Measurements from ENCODE around the gene SUSD4. TPM values are rescaled to one million over a fixed set of nuclear protein-coding genes. Genes with fewer than 3 reads are reported as not detected.

Gene SUSD4
- total RNA-seq, 1 donor from 2014 or later = 18.5 TPM

DNA sequence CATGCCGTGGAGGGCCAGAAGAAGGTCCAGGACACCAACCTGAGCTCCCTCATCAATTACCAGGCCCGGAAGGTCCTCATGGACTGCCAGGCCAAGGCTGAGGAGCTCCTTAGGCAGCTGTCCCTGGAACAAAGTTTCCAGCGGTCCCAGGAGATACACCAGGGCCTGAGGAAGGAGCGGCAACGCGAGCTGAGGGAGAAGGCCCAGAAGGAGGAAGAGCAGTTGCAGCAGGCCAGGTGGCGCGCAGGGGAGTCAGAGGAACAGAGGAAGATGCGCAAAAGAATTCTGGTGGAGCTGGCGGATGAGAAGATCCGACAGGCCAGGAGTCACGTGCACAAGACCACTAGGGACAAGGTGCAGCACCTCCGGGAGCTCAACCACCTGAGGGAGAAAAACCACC is 30.7 kb upstream of the SUSD4 start:
- Mint-ChIP-seq H3K27me3 (ENCODE audit: unreplicated experiment) (peaks cover 4% of the 10 kb centered on the region), H3K9me3 (ENCODE audit: unreplicated experiment) (no peaks in the 10 kb centered on the region), H3K27ac (ENCODE audit: unreplicated experiment) (no peak overlapping the region), H3K4me3 (ENCODE audit: unreplicated experiment) (no peak overlapping the region), H3K4me1 (ENCODE audit: unreplicated experiment) (peaks cover 5% of the 10 kb centered on the region), H3K36me3 (ENCODE audit: low read depth, unreplicated experiment) (no peaks in the 10 kb centered on the region)
- no peak for DNase-seq (ENCODE audit: low spot score)
- TF ChIP-seq, protein P1, sequence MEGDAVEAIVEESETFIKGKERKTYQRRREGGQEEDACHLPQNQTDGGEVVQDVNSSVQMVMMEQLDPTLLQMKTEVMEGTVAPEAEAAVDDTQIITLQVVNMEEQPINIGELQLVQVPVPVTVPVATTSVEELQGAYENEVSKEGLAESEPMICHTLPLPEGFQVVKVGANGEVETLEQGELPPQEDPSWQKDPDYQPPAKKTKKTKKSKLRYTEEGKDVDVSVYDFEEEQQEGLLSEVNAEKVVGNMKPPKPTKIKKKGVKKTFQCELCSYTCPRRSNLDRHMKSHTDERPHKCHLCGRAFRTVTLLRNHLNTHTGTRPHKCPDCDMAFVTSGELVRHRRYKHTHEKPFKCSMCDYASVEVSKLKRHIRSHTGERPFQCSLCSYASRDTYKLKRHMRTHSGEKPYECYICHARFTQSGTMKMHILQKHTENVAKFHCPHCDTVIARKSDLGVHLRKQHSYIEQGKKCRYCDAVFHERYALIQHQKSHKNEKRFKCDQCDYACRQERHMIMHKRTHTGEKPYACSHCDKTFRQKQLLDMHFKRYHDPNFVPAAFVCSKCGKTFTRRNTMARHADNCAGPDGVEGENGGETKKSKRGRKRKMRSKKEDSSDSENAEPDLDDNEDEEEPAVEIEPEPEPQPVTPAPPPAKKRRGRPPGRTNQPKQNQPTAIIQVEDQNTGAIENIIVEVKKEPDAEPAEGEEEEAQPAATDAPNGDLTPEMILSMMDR (IDR thresholded peaks at IDR 0.05; ENCODE audit: unreplicated experiment) = no peak

GRCh38 chr1:223394242-223394641 is 30.3 kb upstream of the SUSD4 start:
- H3K4me3 Mint-ChIP-seq (ENCODE audit: unreplicated experiment) = no peak overlapping the region
- H3K4me1 Mint-ChIP-seq (ENCODE audit: unreplicated experiment) = peaks cover 5% of the 10 kb centered on the region
- TF ChIP-seq, protein P1 (IDR thresholded peaks at IDR 0.05; ENCODE audit: unreplicated experiment) = no peak
- peaks cover 4% of the 10 kb centered on the region for H3K27me3 Mint-ChIP-seq (ENCODE audit: unreplicated experiment)
- no peak overlapping the region for H3K27ac Mint-ChIP-seq (ENCODE audit: unreplicated experiment)
- no peaks in the 10 kb centered on the region for H3K36me3 Mint-ChIP-seq (ENCODE audit: low read depth, unreplicated experiment)
- no peak for DNase-seq (ENCODE audit: low spot score)
- no peaks in the 10 kb centered on the region for H3K9me3 Mint-ChIP-seq (ENCODE audit: unreplicated experiment)

GRCh38 chr1:223393275-223394214 is 29.6 kb upstream of the SUSD4 start, which contains the start of gene CCDC185:
TSS of gene CCDC185 (plus strand) at chr1:223393415. CDS start at chr1:223393476, 61 bp downstream.
- no peaks in the 10 kb centered on the region for H3K36me3 Mint-ChIP-seq (ENCODE audit: low read depth, unreplicated experiment)
- H3K27ac Mint-ChIP-seq (ENCODE audit: unreplicated experiment) = no peak within 1 kb of the TSS
- DNase-seq (ENCODE audit: low spot score) = peak; percentile 11
- H3K4me1 Mint-ChIP-seq (ENCODE audit: unreplicated experiment) = peaks cover 5% of the 10 kb centered on the region
- H3K27me3 Mint-ChIP-seq (ENCODE audit: unreplicated experiment) = peaks cover 4% of the 10 kb centered on the region
- no peaks in the 10 kb centered on the region for H3K9me3 Mint-ChIP-seq (ENCODE audit: unreplicated experiment)
- TF ChIP-seq, protein P1 (IDR thresholded peaks at IDR 0.05; ENCODE audit: unreplicated experiment) = no peak
- H3K4me3 Mint-ChIP-seq (ENCODE audit: unreplicated experiment) = no peak within 1 kb of the TSS

DNA sequence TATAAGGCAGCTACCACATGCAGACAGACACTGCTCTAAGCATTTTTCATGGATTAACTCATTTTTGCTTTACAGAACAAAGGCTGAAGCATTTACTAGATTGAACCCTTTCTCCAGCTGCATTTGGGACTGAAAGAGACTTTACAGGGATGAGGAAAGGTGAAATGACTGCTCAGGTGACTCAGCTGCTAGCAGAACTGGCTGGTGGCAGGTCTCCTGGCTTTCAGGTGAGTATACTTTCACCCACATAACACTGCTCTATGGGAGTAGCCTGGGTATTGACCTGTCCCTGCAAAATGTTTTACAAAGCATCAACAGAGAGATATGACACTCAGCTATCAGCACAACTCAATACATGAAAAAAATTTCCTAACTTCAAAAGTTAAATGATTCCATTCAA is 26.6 kb upstream of the SUSD4 start:
- DNase-seq (ENCODE audit: low spot score) = no peak
- TF ChIP-seq, protein P1 (IDR thresholded peaks at IDR 0.05; ENCODE audit: unreplicated experiment) = no peak
- no peaks in the 10 kb centered on the region for H3K36me3 Mint-ChIP-seq (ENCODE audit: low read depth, unreplicated experiment)
- no peak overlapping the region for H3K27ac Mint-ChIP-seq (ENCODE audit: unreplicated experiment)
- H3K27me3 Mint-ChIP-seq (ENCODE audit: unreplicated experiment) = peaks cover 4% of the 10 kb centered on the region
- H3K4me1 Mint-ChIP-seq (ENCODE audit: unreplicated experiment) = peaks cover 5% of the 10 kb centered on the region
- H3K4me3 Mint-ChIP-seq (ENCODE audit: unreplicated experiment) = no peak overlapping the region
- no peaks in the 10 kb centered on the region for H3K9me3 Mint-ChIP-seq (ENCODE audit: unreplicated experiment)

DNA sequence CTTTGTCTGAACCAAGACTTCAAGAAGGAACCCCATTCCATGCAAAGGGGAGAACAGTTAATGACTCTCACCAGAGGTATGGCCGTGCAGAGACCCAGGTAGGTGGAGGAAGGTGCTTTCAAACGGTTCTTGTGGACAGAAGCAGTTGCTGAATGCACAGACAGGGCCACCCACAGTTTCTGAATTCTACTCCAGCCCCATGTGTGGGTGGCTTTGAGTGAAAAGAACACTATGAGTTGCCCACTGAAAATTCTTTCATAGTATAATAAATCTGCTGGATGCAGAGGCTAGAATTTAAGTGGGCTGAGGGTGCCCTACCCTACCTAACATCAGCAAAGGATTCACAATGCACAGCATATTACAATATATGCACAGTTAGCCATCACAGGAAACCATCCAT is 22.0 kb upstream of the SUSD4 start:
- TF ChIP-seq, protein P1 (IDR thresholded peaks at IDR 0.05; ENCODE audit: unreplicated experiment) = no peak
- no peak for DNase-seq (ENCODE audit: low spot score)
- H3K27ac Mint-ChIP-seq (ENCODE audit: unreplicated experiment) = no peak overlapping the region
- H3K27me3 Mint-ChIP-seq (ENCODE audit: unreplicated experiment) = peaks cover 2% of the 10 kb centered on the region
- no peak overlapping the region for H3K4me3 Mint-ChIP-seq (ENCODE audit: unreplicated experiment)
- peaks cover 5% of the 10 kb centered on the region for H3K4me1 Mint-ChIP-seq (ENCODE audit: unreplicated experiment)
- no peaks in the 10 kb centered on the region for H3K36me3 Mint-ChIP-seq (ENCODE audit: low read depth, unreplicated experiment)
- H3K9me3 Mint-ChIP-seq (ENCODE audit: unreplicated experiment) = no peaks in the 10 kb centered on the region

Measured in endothelial cell (in vitro differentiated cells).